ENCODE measurements around the gene NFATC2. TPM values are rescaled to one million over a fixed set of nuclear protein-coding genes. Genes with fewer than 3 reads are reported as not detected.

Gene NFATC2
- total RNA-seq, 2 experiments from 2014 or later, result 53.3 to 56.9 TPM

DNA sequence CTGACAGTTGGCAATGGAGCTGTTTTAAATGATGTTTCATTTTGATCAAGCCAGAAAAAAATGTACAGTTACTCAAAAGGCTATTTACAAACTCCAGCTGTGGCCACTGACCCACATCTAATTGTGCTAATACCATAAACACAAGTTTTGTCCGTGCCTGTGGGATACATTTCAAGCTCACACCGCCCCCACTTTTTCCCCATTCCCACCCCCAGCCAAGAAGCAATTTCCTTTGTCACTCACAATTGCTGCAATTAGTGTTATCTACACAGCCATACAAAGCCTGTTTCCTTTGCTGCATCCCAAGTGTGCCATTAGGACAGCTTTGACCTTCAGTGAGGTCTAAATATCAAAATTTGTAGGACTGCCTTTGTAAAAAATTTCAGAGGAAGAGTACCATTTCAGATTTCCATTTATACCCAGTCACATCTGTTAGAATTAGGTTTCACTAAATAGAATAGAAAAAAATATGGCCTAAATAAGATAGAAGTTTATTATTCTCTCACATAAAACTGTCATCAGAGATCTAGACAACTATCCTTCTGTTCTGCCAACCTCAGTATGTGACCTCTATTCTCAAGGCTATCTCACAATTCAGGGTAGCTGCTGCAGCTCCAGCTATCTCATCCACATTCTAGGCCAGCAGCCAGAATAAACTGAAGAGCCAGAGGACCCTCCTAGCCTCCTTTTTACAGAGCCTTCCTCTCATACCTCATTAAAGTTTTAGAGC, 202.6 kb downstream of the NFATC2 start:
- no peaks in the 10 kb centered on the region for H3K36me3 Mint-ChIP-seq (ENCODE audit: low read depth)

DNA sequence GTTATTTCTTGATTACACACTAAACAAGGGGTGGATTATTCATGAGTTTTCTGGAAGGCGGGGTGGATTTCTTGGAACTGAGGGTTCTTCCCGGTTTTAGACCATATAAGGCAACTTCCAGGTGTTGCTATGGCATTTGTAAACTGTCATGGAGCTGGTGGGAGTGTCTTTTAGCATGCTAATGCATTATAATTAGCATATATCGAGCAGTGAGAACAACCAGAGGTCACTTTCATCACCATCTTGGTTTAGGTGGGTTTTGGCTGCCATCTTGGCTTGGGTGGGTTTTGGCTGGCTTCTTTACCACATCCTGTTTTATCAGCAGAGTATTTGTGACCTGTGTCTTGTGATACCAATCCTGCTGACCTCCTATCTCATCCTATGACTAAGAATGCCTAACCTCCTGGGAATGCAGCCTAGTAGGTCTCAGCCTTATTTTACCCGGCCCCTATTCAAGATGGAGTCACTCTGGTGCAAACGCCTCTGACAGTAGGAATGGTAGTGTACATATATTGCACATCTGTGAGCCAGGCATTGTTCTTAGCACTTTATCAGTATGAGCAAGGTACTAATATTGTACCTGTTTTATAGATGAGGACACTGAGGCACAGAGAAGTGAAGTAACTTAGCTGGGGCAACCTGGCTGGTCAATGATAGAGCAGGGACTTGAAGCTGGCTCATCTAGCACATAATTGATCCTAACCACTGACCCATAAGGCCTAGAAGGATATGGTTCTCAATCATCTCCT, 203.7 kb downstream of the NFATC2 start:
- peaks cover 3% of the 10 kb centered on the region for H3K27me3 Mint-ChIP-seq
- ChIA-PET CTCF (interaction anchor here (1.5 kb wide), 1 partner anchor 12 kb away, joined by 5 read pairs; no protein-coding TSS in a partner anchor), POLR2A (no interaction called here)
- H3K27ac Mint-ChIP-seq, result no peak overlapping the region
- peaks cover 4% of the 10 kb centered on the region for H3K9me3 Mint-ChIP-seq
- H3K4me1 Mint-ChIP-seq, result peaks cover 34% of the 10 kb centered on the region
- no peak for DNase-seq
- H3K4me3 Mint-ChIP-seq, result no peak overlapping the region
- no peaks in the 10 kb centered on the region for H3K36me3 Mint-ChIP-seq (ENCODE audit: low read depth)

More for the DNA sequence above, 202.6 kb downstream of the NFATC2 start:
- Mint-ChIP-seq H3K9me3 (peaks cover 5% of the 10 kb centered on the region), H3K4me1 (peaks cover 28% of the 10 kb centered on the region), H3K4me3 (no peak overlapping the region), H3K27ac (no peak overlapping the region), H3K27me3 (peaks cover 3% of the 10 kb centered on the region)
- no peak for DNase-seq
- CTCF ChIA-PET, result interaction anchor here (1.5 kb wide), 1 partner anchor 13 kb away, joined by 5 read pairs; no protein-coding TSS in a partner anchor
- POLR2A ChIA-PET, result no interaction called here

DNA sequence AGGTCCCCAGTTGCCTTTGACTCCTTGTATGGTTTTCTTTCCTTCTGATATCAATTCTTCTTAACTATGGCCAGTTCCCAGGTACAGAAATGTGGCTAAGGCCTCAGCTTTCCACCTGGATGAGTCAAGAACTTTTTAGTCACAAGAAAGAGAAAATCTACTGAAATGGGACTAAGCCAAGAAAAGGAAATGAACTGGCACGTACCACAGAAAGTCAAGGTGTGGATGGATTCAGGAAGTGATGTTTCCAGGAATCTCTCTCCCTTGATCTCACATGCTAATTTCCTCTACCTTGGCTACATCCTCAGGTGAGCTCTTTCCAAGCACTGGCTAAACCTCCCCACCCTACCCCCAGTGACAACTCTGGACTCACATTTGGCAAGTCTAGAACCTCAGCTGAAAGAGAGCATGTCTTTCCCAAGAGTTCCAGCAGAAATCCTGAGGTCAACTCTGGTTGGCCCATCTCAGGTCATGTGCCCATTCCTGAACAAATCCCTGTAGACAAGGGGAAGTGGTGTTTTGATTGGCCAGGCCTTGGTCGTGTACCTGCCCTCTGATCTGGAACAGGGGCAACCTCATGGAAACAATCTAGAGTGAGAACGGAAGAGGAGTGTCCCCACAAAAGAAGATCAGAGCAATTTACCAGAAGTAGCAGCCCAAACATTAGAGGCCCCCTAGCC, 205.3 kb downstream of the NFATC2 start:
- peaks cover 3% of the 10 kb centered on the region for H3K27me3 Mint-ChIP-seq
- no peak for DNase-seq
- H3K9me3 Mint-ChIP-seq, result peaks cover 3% of the 10 kb centered on the region
- peaks cover 34% of the 10 kb centered on the region for H3K4me1 Mint-ChIP-seq
- ChIA-PET CTCF (interaction anchor here (0.6 kb wide), 1 partner anchor 175 kb away, joined by 4 read pairs; no protein-coding TSS in a partner anchor), POLR2A (no interaction called here)
- H3K4me3 Mint-ChIP-seq, result no peak overlapping the region
- no peak overlapping the region for H3K27ac Mint-ChIP-seq
- H3K36me3 Mint-ChIP-seq (ENCODE audit: low read depth), result no peaks in the 10 kb centered on the region

Other genes starting within 250 kb of the NFATC2 start
- 1 to 10 TPM; 1.0 to 1.2 TPM for gene ATP9A, start 225.7 kb upstream of the NFATC2 start, total RNA-seq

Measured in activated CD4-positive, alpha-beta memory T cell treated with anti-CD3 and anti-CD28 coated beads, Interleukin-2, amount 10 ng/mL, durations not matched to agents 7 days and 5 days (primary cell).